ENCODE data around the gene SLC35G1.

SLC35G1 gene

GRCh38 chr10:93951905-93952304, 58.1 kb downstream of the SLC35G1 start:
- DNase-seq, result no peak

All from C1 segment of cervical spinal cord (tissue), 14 donors.